GM12872 (cell line): ENCODE measurements around the gene NRSN1.

ENCODE experiments used
- TF ChIP-seq, protein P1 (sequence below): IDR thresholded peaks from 3 replicates; pipeline ENCODE4 v1.5.1; 2011; ENCODE audit warnings: low read depth, mild to moderate bottlenecking, low read length, moderate library complexity; ENCODE audit not compliant: insufficient read depth

Gene NRSN1

DNA sequence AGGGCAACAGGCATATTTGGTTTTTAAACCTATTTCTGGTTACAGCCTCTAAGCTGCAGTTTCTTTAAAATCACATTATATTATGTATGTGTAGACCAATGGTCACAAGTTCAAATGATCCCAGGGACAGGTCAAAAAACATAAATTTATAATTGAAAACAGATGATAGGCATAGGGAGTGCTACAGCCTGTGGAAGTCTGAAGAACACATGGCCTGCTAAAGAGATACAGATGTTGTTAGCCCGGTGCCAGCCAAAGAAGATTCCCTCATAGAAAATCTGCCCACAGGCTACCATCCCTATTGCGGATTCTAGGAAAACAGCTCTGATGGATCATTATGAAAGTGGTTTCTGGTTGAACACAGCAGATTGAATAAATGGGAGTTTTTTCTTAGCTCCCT lies 65.3 kb downstream of the NRSN1 start:
- TF ChIP-seq, protein P1, sequence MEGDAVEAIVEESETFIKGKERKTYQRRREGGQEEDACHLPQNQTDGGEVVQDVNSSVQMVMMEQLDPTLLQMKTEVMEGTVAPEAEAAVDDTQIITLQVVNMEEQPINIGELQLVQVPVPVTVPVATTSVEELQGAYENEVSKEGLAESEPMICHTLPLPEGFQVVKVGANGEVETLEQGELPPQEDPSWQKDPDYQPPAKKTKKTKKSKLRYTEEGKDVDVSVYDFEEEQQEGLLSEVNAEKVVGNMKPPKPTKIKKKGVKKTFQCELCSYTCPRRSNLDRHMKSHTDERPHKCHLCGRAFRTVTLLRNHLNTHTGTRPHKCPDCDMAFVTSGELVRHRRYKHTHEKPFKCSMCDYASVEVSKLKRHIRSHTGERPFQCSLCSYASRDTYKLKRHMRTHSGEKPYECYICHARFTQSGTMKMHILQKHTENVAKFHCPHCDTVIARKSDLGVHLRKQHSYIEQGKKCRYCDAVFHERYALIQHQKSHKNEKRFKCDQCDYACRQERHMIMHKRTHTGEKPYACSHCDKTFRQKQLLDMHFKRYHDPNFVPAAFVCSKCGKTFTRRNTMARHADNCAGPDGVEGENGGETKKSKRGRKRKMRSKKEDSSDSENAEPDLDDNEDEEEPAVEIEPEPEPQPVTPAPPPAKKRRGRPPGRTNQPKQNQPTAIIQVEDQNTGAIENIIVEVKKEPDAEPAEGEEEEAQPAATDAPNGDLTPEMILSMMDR = no peak

DNA sequence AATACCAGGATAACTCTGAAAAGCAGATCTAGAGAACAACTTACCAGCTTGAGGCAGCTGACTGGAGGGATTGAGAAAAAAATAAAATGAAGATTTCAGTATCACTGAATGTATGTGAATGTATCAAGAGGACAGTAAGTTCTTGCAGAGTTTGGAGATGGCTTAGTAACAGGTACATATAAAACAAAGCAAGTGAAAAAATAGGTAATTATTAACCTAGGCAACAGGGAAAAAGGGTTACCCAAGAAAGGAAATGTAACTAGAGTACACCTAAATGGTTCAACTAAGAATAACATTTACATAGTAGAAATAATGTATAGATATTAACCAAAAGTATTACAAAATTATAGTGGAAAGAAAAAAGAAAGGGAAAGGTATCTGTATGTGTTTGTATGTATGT lies 67.3 kb downstream of the NRSN1 start:
- TF ChIP-seq, protein P1 = no peak

DNA sequence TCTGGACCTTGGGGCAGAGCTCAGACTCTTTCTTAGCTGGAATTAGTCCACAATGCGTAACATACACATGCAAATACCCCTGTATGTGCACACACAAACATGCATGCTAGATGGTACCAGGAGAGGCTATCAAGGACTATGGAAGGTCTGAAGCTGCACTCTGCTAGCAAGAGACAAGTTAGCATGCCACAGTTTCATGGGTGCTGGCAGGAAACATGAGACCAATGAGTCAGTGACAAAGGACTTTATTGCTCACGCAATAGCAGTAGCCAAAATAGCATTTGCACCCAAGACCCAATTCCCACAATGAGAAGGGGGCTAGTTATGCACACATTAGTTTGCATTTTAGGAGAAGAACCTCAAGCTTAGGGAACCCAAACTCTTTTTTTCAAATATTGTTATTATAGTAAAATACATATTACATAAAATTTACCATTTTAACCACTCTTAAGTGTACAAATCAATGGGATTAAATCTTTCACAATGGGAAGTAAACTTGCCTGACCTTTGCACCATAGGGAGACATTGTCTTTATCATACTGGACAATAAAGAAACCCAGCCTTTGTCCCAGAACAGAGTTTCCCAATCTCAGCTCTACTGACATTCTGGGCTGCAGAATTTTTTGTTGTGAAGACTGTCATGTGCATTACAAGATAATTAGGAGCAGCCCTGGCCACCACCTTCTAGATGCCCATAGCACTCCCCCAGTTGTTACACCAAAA lies 69.1 kb downstream of the NRSN1 start:
- TF ChIP-seq, protein P1 = no peak

- TF ChIP-seq, protein P1 = no peak
These were observed 70.0 kb downstream of the NRSN1 start for GRCh38 chr6:24195836-24196597.
